ENCODE data around the gene KCTD19. TPM values are rescaled to one million over a fixed set of nuclear protein-coding genes. Genes with fewer than 3 reads are reported as not detected.

Gene KCTD19
- total RNA-seq, 1 experiment from 2014 or later, result not detected

DNA sequence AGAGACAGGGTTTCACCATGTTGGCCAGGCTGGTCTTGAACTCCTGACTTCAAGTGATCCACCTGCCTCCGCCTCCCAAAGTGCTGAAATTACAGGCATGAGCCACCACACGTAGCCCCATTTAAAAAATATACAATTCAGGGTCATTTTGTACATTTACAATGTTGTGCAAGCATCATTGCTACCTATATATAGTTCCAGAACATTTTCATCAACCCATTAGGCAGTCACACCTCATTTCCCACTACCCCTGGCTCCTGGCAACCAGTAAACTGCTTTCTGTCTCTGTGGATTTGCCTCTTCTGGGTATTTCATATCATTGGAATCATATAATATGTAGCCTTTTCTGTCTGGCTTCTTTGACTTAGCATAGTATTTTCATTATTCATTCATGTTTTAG lies 6.8 kb upstream of the KCTD19 start:
- H3K27me3 ChIP-seq (ENCODE audit: low read length), result no peaks in the 10 kb centered on the region
- POLR2A ChIA-PET (ENCODE audit: unreplicated experiment), result no interaction called here
- H3K79me2 ChIP-seq (ENCODE audit: low read length), result no peaks in the 10 kb centered on the region
- no peak overlapping the region for H2AFZ ChIP-seq (ENCODE audit: low read length)
- H3K4me1 ChIP-seq (ENCODE audit: insufficient read depth, low read length), result peaks cover 5% of the 10 kb centered on the region
- no peaks in the 10 kb centered on the region for H3F3A ChIP-seq (ENCODE audit: low read length, unreplicated experiment)
- H3K9me3 ChIP-seq (ENCODE audit: low read length), result no peaks in the 10 kb centered on the region
- intact Hi-C loops (cut with micrococcal nuclease), result no loop called here
- CTCF ChIA-PET, result no interaction called here
- BruUV-seq (replicated peaks), result no TSS peak
- TF ChIP-seq EZH2phosphoT487 (IDR thresholded peaks at IDR 0.05; ENCODE audit: borderline replicate concordance, low read length), result no peak
- TF ChIP-seq EZH2 (IDR thresholded peaks at IDR 0.05; ENCODE audit: low read length, unreplicated experiment), result no peak
- TF ChIP-seq, protein P1, sequence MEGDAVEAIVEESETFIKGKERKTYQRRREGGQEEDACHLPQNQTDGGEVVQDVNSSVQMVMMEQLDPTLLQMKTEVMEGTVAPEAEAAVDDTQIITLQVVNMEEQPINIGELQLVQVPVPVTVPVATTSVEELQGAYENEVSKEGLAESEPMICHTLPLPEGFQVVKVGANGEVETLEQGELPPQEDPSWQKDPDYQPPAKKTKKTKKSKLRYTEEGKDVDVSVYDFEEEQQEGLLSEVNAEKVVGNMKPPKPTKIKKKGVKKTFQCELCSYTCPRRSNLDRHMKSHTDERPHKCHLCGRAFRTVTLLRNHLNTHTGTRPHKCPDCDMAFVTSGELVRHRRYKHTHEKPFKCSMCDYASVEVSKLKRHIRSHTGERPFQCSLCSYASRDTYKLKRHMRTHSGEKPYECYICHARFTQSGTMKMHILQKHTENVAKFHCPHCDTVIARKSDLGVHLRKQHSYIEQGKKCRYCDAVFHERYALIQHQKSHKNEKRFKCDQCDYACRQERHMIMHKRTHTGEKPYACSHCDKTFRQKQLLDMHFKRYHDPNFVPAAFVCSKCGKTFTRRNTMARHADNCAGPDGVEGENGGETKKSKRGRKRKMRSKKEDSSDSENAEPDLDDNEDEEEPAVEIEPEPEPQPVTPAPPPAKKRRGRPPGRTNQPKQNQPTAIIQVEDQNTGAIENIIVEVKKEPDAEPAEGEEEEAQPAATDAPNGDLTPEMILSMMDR (conservative IDR thresholded peaks at IDR 0.05; ENCODE audit: low read depth, low read length), result no peak
- no peak overlapping the region for H3K27ac ChIP-seq (ENCODE audit: low read length)
- H3K4me3 ChIP-seq (ENCODE audit: low read length), result no peak overlapping the region
- no peaks in the 10 kb centered on the region for H4K20me1 ChIP-seq (ENCODE audit: low read length)
- no peak overlapping the region for H3K4me2 ChIP-seq (ENCODE audit: low read length)
- DNase-seq, result no peak
- no peaks in the 10 kb centered on the region for H3K9me2 ChIP-seq (replicated peaks; ENCODE audit: low read length)
- no peaks in the 10 kb centered on the region for H3K36me3 ChIP-seq (ENCODE audit: low read depth, low read length)
- H3K9ac ChIP-seq (ENCODE audit: low read length), result no peak overlapping the region
- ATAC-seq, result no peak

DNA sequence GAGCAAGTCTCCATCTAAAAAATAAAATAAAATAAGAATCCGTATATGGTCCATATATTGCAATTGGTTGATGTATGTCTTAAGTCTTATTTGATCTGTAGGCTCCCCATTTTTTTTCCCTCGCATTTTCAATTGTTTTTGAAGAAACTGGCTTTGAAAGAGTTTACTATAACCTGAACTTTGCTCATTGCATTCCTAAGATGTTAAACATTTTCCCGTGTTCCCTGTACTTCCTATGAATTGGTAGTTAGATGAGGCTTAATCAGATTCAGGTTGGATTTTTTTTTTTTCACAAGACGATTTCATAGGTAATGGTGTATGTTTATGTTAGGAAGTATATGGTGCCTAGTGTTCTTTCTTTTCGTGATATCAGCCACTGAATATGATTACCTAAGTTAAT lies 3.4 kb upstream of the KCTD19 start:
- Histone ChIP-seq H3K4me3 (ENCODE audit: low read length) (no peak overlapping the region), H3K9me3 (ENCODE audit: low read length) (no peaks in the 10 kb centered on the region), H3K79me2 (ENCODE audit: low read length) (no peaks in the 10 kb centered on the region), H3F3A (ENCODE audit: low read length, unreplicated experiment) (no peaks in the 10 kb centered on the region), H3K9me2 (replicated peaks; ENCODE audit: low read length) (no peaks in the 10 kb centered on the region), H3K36me3 (ENCODE audit: low read depth, low read length) (no peaks in the 10 kb centered on the region), H2AFZ (ENCODE audit: low read length) (no peak overlapping the region), H4K20me1 (ENCODE audit: low read length) (no peaks in the 10 kb centered on the region), H3K9ac (ENCODE audit: low read length) (no peak overlapping the region), H3K27ac (ENCODE audit: low read length) (no peak overlapping the region), H3K4me2 (ENCODE audit: low read length) (no peak overlapping the region), H3K27me3 (ENCODE audit: low read length) (no peaks in the 10 kb centered on the region), H3K4me1 (ENCODE audit: insufficient read depth, low read length) (peaks cover 5% of the 10 kb centered on the region; the same call in 1 of the 2 replicates)
- TF ChIP-seq EZH2 (IDR thresholded peaks at IDR 0.05; ENCODE audit: low read length, unreplicated experiment) (no peak), EZH2phosphoT487 (IDR thresholded peaks at IDR 0.05; ENCODE audit: borderline replicate concordance, low read length) (no peak)
- TF ChIP-seq, protein P1 (conservative IDR thresholded peaks at IDR 0.05; ENCODE audit: low read depth, low read length), result no peak
- POLR2A ChIA-PET (ENCODE audit: unreplicated experiment), result no interaction called here
- no TSS peak for BruUV-seq (replicated peaks)
- CTCF ChIA-PET, result no interaction called here
- DNase-seq (peak; percentile 14), ATAC-seq (no peak)
- intact Hi-C loops (cut with micrococcal nuclease), result no loop called here

DNA sequence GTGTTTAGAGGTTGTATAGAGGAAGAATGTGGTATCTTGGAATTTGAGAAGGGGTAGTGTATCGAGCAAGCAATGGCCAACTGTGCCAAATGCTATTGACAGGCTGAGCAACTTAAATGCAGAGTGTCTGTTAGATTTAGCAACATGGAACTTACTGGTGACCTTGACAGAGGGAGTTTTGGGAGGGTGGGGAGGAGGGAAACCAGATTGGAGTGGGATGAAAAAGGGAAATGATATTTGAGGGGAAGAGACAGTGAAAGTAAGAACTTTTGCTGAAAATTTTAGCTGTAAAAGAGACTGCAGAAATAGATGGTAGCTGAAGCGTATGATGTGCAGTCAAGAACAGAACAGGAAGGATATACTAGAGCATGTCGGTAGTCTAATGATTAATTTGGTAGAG lies 1.2 kb upstream of the KCTD19 start:
- no peaks in the 10 kb centered on the region for H3K27me3 ChIP-seq (ENCODE audit: low read length)
- H3K36me3 ChIP-seq (ENCODE audit: low read depth, low read length), result no peaks in the 10 kb centered on the region
- H3K4me1 ChIP-seq (ENCODE audit: insufficient read depth, low read length), result peaks cover 5% of the 10 kb centered on the region; the same call in 1 of the 2 replicates
- POLR2A ChIA-PET (ENCODE audit: unreplicated experiment), result interaction anchor here (0.5 kb wide), 1 partner anchor 86 kb away, joined by 9 read pairs; no protein-coding TSS in a partner anchor
- no peaks in the 10 kb centered on the region for H3F3A ChIP-seq (ENCODE audit: low read length, unreplicated experiment)
- intact Hi-C loops (cut with micrococcal nuclease), result no loop called here
- no peak overlapping the region for H3K9ac ChIP-seq (ENCODE audit: low read length)
- no peak overlapping the region for H3K4me2 ChIP-seq (ENCODE audit: low read length)
- BruUV-seq (replicated peaks), result no TSS peak
- no peak overlapping the region for H2AFZ ChIP-seq (ENCODE audit: low read length)
- no peak overlapping the region for H3K4me3 ChIP-seq (ENCODE audit: low read length)
- ATAC-seq (no peak), DNase-seq (no peak)
- no peaks in the 10 kb centered on the region for H3K9me2 ChIP-seq (replicated peaks; ENCODE audit: low read length)
- H3K79me2 ChIP-seq (ENCODE audit: low read length), result no peaks in the 10 kb centered on the region
- CTCF ChIA-PET, result no interaction called here
- H3K27ac ChIP-seq (ENCODE audit: low read length), result no peak overlapping the region
- no peaks in the 10 kb centered on the region for H3K9me3 ChIP-seq (ENCODE audit: low read length)
- H4K20me1 ChIP-seq (ENCODE audit: low read length), result no peaks in the 10 kb centered on the region
- TF ChIP-seq EZH2 (IDR thresholded peaks at IDR 0.05; ENCODE audit: low read length, unreplicated experiment) (no peak), EZH2phosphoT487 (IDR thresholded peaks at IDR 0.05; ENCODE audit: borderline replicate concordance, low read length) (no peak)
- TF ChIP-seq, protein P1 (conservative IDR thresholded peaks at IDR 0.05; ENCODE audit: low read depth, low read length), result no peak

Data from PC-3 (cell line).